Measurements from ENCODE around the gene ITGB1BP1. TPM values are rescaled to one million over a fixed set of nuclear protein-coding genes. Genes with fewer than 3 reads are reported as not detected.

ITGB1BP1 gene
- total and polyA plus RNA-seq, 2 of the 13 experiments (the other 11 are each of a cell fraction or from before 2014, with no cell fraction given): 106 to 108 TPM

DNA sequence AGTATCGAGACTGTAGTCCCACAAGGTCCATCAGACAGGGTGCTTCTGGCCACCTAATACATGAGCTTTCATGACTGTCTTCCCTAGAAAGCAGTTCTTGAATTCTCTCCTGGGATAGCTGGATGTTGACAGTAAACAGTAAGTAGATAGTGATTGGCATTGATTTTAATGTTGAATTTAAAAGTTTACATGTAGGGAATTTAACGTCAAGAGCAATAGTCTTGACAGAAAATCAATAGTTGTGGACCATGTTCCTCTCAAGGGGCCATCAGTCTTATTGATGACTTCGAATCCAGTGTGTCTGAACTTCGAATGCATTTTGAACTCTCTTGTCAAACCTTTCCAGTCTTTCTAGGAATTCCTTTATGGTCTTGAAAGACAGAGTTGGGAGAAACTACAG is 63.9 kb downstream of the ITGB1BP1 start:
- no peak overlapping the region for H3K27ac ChIP-seq (ENCODE audit: extremely low read length, insufficient read depth, low read length)
- H4K20me1 ChIP-seq (ENCODE audit: insufficient read depth, low read length): no peaks in the 10 kb centered on the region
- peaks cover 21% of the 10 kb centered on the region for H3K4me1 ChIP-seq (ENCODE audit: insufficient read depth, low read length)
- ATAC-seq (no peak), FAIRE-seq (no peak), DNase-seq (ENCODE audit: low spot score) (no peak)
- no peaks in the 10 kb centered on the region for H3K79me2 ChIP-seq (ENCODE audit: insufficient read depth, low read length)
- no peak overlapping the region for H3K4me3 ChIP-seq (replicated peaks in 1 of 3; ENCODE audit: insufficient read depth in 1 of 3, low read depth in 2 of 3, low read length in 3 of 3)
- TF ChIP-seq HNRNPLL (IDR thresholded peaks at IDR 0.05; ENCODE audit: low read depth, low read length, poor library complexity, severe bottlenecking) (no peak), KAT2B (IDR thresholded peaks at IDR 0.05; ENCODE audit: borderline replicate concordance, low read depth, low read length) (peak; percentile 48; the same call in 1 of the 2 replicates), HNF4A (CRISPR knock-in tag; IDR thresholded peaks at IDR 0.05) (0 out of 2 replicates have a peak, but pooled peaks have one; percentile 15), ARID2 (CRISPR knock-in tag; IDR thresholded peaks at IDR 0.05; ENCODE audit: borderline replicate concordance) (no peak), HHEX (CRISPR knock-in tag; IDR thresholded peaks at IDR 0.05) (peak; percentile 35; the same call in 1 of the 2 replicates), FOXP1 (IDR thresholded peaks at IDR 0.05) (no peak), FOXP1 (CRISPR knock-in tag; IDR thresholded peaks at IDR 0.05) (peak; percentile 51), SRF (IDR thresholded peaks at IDR 0.05; ENCODE audit: low read depth, low read length) (no peak), XBP1 (CRISPR knock-in tag; IDR thresholded peaks at IDR 0.05) (no peak), BCL6 (CRISPR knock-in tag; IDR thresholded peaks at IDR 0.05) (peak; percentile 98), SP4 (CRISPR knock-in tag; IDR thresholded peaks at IDR 0.05) (no peak), ONECUT2 (CRISPR knock-in tag; IDR thresholded peaks at IDR 0.05) (peak; percentile 73), SMAD1 (CRISPR knock-in tag; IDR thresholded peaks at IDR 0.05; ENCODE audit: borderline replicate concordance, low read depth) (no peak), ZNF781 (CRISPR knock-in tag; IDR thresholded peaks at IDR 0.05; ENCODE audit: borderline replicate concordance, not compliant biosample characterization) (no peak), RARA (CRISPR knock-in tag; IDR thresholded peaks at IDR 0.05) (peak; percentile 50; the same call in 1 of the 2 replicates), RCOR2 (CRISPR knock-in tag; IDR thresholded peaks at IDR 0.05) (no peak), MEIS1 (CRISPR knock-in tag; IDR thresholded peaks at IDR 0.05; ENCODE audit: borderline replicate concordance) (peak; percentile 32; the same call in 1 of the 2 replicates)
- TF ChIP-seq, protein P1, sequence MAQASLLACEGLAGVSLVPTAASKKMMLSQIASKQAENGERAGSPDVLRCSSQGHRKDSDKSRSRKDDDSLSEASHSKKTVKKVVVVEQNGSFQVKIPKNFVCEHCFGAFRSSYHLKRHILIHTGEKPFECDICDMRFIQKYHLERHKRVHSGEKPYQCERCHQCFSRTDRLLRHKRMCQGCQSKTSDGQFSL (CRISPR knock-in tag; IDR thresholded peaks at IDR 0.05): no peak
- WGBS (ENCODE audit: low lambda C conversion rate): 56% methylated on average over 4 of the region's 4 CpGs
- H3K9me3 ChIP-seq (ENCODE audit: low read length): no peaks in the 10 kb centered on the region
- H3K36me3 ChIP-seq (replicated peaks in 1 of 2; ENCODE audit: control insufficient read depth in 1 of 2, insufficient read depth in 2 of 2, low read length in 2 of 2): peaks cover 11 to 32% of the 10 kb centered on the region in 2 experiments
- BruUV-seq (replicated peaks): no TSS peak
- CTCF ChIA-PET (ENCODE audit: low intra/inter-chr PET ratio, low total read pairs): no interaction called here
- POLR2A ChIA-PET: no interaction called here
- no peaks in the 10 kb centered on the region for H3K27me3 ChIP-seq (ENCODE audit: control insufficient read depth in 1 of 2, insufficient read depth in 2 of 2, low read length in 2 of 2)
- H3K9ac ChIP-seq (ENCODE audit: insufficient read depth, low read depth, low read length): no peak overlapping the region
- intact Hi-C loops (cut with micrococcal nuclease; ENCODE audit: unreplicated experiment): no loop called here
- H3K4me2 ChIP-seq (ENCODE audit: low read depth, low read length): no peak overlapping the region
- H2AFZ ChIP-seq (ENCODE audit: low read length): no peak overlapping the region
- in situ Hi-C loops (cut with HindIII; ENCODE audit: extremely low pct_ligation_motif_present, low pct_unique_long_range_greater_than_20kb): no loop called here

Measured in HepG2 (cell line).